Stimulated activated CD4-positive, alpha-beta T cell treated with anti-CD3 and anti-CD28 coated beads, Interleukin-15, amount 100 ng/mL, for 1 hour (primary cell): Measurements from ENCODE around the gene SMIM8.
"Not testable (repeated sequence)": the region's sequence is repeated elsewhere in the genome, so short reads cannot be mapped to it uniquely, and the experiment has no call there.

ENCODE experiments used
- DNase-seq, 2 donors: peaks; one replicate each; pipeline ENCODE4 v3.0.0-alpha.2; 2020; ENCODE audit warnings: low read depth in 1 of 2, low spot score in 1 of 2

SMIM8 gene, protein sequence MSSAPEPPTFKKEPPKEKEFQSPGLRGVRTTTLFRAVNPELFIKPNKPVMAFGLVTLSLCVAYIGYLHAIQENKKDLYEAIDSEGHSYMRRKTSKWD

DNA sequence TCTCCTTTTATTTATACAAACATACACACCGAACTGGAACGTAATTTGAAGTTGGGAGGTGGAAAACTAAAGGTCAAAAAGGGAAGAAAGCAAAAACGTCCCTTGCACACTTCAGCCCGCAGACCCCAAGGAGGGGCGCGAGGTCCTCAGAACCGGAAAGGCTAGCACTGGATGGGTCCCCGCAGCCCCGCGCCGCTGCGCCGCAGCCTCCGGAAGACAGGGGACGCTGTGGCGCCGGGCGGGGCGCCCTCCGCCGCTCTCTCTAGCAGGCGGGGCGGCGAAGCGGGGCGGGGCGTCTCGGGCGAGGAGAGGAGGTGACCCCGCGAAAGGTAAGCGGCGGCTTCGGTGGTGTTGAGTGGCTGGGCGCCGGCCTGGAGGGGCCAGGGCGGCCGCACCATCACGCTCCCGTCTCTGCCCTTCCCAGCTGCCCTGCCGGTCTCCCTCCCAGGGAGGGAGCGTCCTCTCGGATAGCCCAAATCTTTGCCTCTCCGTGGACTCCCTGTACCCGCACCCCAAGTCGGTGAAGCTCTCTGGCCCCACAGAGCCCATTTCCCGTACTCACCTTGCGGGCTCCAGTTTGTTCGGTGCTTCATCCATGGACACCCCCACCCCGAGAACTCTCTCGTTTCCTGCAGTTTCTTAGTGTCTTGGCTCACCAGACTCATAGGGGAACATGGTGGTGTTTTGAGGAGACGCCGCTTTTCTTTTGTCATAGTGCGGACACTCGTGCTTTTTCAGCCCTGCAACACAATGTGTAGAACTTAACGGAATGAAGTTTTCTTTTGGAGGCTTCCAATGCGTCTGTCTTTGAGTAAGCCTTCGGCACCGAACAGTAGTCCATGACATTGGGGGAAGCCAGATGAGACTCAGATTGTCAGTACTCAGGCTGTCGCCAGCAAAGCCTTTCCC, at the start of gene SMIM8:
SMIM8 (plus strand) TSS at position 285 of the 909 bp plus-strand sequence. CDS start 14,444 bp downstream, outside the sequence.
- peak; percentile 70 to 87 for DNase-seq

DNA sequence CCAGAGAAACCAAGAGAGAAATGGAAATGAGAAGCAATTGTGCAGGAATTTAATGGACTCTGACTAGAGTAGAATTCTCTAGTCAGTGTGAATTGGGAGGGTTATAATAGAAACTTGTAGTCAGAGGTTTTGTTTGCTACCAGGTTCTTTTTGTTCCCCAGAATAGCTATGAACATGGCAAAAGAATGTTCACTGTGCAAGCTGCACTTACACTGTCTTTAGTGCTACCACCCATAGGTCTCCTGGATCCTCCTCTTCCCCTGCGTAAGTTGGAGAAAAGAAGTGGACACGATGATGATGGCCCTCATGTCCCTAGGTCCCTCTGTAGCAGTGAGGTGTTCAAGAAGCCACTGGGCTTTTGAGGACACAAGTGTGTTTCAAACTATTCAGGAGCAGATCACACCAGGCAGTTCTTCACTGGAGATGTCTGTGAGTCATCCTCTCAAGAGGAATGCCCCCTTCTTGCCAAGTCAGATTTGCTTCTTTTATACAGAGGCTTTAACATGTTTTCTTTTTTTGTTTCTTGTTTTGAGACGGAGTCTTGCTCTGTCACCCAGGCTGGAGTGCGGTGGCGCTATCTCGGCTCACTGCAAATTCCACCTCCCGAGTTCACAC, 47.6 kb upstream of the SMIM8 start:
- DNase-seq: no peak

DNA sequence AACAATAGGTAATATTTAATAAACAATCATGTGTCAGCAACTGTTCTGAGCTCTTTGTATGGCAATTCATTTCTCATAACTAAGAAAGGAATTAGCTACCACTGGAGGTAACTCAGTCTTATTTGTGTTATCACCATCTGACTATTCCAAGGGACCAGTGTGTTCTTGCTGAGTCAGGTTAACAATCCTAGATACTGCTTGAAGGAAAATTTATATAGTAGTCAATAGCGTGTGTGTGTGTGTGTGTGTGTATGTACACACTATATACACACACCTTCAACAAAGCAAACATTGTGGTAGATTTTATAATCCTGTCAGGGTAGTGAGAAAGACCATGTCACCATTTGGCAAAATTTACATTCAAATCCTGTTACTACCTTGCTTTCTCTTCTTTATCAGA, 45.8 kb upstream of the SMIM8 start:
- no peak for DNase-seq

DNA sequence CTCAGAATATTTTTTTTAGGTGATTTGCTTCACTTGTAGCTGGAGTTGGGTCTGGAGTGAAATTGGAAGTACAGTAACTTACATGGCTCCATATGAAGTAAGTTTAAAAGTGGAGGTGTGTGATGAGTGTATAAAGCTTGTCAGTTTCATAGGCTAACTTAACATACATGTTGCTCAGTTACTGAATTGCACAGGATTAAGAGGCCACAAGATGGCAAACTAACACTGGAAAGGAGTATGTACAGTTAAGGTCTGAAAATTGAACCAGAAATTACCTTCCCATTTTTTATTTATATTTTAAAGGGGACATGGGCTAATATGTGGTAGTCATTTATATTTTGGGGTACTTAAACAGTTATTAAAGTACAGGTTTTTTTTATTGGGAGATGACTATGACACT, 45.3 kb upstream of the SMIM8 start:
- DNase-seq: no peak

DNA sequence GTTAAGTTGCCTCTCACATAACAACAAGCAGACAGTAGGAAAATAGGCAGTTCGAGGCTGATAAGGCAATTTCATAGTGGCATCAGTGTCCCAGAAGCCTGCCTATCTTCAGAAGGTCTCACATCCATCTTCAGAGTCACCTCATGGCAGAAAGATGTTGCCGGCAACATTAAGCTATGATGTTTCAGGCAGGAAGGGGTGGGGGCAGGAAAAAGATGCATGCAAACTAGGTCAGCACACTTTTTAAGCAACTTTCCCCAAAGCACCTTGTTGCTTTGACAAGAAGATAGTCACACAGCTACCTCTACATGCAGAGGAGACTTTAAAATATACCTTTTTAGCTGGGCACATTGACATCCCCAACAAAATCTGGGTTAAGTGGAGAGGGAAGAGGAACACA, 43.2 kb upstream of the SMIM8 start:
- no peak for DNase-seq

DNA sequence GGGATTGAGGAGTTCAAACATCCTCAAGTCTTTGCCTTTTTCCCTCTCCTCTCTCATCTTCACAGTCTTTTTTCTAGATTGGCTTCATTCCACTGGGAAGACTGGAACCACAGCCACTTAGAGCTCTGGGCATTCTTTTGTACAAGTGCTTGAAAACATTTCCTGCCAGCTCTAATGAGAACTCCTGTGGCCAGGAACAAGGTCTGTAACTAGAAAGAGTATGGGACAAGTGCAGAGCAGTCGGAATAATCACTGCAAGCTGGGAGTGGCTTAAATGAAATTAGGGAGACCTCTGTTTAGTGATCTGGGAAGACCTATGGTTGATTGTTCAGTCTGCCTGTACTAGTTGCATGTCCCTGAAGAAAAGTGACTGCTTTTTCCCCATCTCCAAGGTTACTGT, 41.0 kb upstream of the SMIM8 start:
- no peak for DNase-seq

DNA sequence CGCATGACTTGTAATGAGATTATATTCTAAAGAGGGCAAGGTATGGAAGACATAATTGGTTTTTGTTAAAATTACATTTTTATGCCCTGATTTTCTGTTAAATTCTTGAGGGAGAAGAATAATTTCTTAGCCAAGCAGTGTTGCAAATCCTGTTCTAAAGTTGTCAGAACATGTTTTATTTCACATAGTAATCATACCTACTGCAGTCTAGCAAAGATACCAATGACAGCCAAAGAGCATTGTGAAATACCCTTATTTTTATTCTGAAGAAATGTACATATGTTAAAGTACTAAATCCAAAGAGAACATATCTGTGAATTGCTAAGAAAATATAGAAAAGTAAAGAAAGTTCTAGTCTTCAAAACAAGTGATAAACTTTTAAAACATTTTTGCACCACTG, 39.6 kb upstream of the SMIM8 start:
- DNase-seq: no peak

DNA sequence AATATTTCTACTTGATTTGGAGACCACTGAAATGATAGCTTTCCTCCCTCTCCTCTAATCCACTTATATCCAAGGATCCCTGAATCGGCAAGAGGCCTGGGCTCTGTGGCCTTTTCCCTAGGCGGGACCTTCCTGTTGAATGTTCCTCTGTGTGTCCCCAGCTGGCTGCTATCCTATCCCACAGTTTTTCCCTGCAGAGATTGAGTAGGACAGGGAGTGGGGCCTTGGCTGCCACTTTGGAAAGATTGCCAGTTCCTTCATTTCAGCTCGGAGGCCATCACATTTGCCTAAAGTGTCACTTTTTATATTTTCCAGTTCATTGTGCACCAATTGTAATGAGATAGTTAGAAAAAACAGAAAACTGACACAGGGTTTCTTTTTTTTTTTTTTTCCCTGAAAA, 38.9 kb upstream of the SMIM8 start:
- DNase-seq: no peak

DNA sequence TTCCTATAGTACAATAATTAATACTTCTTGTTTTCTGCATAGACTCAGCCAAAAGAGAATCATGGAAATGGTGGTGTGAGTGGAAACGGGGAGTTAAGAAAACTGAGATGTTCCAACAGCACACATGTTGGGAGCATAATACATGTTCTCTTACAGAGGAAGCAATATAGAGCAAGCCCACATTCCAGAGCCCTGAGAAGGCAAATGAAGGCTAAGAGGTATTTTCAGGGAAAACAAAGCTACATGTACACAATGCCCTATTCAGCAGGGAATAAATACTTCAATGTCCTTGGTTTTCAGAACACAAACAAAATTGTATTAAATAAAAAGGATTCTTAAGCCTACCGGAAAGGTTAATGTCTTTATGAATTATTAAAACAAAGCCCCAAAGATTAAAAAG, 35.1 kb upstream of the SMIM8 start:
- no peak for DNase-seq

DNA sequence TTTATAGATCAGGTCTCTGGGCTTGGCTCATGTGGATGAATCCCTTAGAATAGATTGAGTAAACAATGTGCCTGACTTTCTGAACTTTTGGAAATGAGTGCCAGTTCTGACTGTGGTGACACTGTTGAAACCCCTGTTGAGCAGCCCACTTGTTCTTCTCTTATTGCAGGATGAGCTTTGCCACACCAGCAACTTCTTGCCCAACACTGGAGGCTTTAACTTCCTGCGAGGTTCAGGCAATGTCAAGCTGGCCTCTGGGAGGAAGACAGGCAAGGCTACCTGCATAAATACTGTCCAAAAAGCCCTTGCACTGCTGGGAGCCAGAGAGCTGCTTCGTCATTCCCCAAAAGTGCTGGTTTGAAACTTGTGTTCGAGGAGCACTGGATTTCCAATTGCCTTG, 32.8 kb upstream of the SMIM8 start:
- no peak for DNase-seq

DNA sequence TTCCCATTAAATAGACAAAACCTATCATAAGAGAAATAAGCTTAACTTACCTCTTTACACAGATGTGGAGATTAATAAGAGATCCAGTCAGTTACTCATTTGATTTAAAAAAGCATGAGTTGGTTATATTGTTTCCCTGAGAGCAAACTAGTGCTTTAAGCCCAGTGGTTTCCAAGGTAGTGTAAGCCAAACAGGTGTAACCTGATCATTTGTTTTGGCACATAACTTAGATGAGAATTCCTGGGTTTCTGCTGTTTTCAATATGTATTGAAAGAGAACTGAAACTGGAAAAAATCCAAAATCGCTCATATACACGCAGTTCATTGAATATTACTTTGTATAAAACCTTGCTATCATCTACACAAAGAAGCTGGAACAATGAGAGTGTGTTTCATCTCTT, 30.5 kb upstream of the SMIM8 start:
- DNase-seq: no peak

DNA sequence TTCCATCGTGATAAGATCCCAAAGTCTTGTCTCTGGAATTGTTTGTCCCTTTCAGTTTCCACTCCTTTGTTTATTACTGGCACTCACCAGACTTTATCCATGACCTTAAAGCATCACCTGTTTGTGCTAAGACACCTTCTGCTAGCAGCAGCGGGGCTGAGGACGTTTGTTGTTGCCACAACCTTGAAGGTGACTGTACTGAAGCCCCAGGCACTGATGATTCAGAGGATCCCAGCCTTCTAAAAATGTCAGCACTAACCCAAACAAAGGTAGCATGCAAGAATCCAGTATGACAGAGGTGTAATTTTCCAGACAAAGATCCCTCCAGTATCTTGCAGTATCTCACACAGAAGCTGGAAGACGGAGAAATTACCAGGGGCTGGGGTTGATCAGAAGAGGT, 28.9 kb upstream of the SMIM8 start:
- no peak for DNase-seq

DNA sequence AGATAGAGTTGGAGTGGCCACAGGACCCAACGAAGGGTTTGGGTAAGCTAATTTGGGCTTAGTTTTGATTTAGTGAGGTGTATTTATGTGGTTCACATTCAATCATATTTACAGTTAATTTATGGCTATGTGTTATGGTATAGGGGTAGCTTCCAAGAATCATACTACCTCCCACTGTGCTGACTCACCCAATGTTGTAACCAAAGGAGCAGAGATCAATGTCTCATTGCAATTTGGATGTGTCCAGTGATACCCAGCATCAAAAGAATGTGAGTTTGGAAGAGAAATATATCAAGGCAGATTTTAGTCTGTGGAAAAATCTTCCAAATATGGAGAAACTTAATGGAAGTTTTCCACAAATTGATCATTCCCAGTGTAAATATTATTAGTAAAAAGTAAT, 25.3 kb upstream of the SMIM8 start:
- no peak for DNase-seq

DNA sequence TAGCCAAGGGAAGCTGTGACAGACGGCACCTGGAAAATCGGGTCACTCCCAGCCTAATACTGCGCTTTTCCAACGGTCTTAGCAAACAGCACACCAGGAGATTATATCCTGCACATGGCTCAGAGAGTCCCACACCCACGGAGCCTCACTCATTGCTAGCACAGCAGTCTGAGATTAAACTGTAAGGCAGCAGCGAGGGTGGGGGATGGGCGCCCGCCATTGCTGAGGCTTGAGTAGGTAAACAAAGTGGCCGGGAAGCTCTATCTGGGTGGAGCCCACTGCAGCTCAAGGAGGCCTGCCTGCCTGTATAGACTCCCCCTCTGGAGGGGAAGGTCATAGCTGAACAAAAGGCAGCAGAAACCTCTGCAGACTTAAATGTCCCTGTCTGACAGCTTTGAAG, 21.1 kb upstream of the SMIM8 start:
- not testable (repeated sequence) for DNase-seq

DNA sequence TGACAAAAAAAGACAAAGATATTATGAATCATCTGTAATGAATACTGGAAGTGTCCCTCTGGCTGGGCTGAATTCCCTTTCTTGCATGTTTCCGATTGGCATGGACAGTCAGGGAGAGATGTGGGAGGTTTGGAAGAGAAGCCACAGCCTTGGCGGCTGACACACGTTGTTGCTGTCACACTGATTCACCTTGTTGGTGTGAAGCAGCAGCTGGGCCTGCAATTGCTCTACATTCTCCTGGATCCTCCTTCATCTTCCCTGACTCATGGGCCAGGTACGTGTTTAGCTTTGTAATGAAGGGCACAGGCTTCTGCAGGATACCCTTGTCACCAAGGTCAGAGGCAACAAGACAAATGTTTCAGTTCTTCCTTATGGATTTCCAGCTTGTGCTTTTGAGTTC, 13.4 kb upstream of the SMIM8 start:
- DNase-seq: no peak

DNA sequence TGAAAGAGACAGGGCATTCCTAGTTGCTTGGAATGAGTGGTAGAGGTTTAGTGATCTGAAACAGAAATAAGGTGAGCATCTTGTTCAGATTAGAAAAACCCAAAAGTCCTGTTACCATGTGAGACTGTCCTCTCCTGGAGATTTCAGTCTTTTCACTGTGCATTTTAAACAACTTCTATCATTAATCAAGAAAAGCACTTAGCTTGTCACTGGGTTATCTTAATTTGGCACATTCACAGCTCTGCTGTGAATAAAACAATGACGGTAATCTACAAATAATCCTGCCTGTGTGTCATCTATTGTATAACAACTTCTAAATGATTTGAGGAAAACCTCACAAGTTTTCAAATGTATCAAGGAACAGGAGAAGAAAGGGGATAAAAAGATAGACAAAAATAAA, 9.5 kb upstream of the SMIM8 start:
- DNase-seq: no peak

DNA sequence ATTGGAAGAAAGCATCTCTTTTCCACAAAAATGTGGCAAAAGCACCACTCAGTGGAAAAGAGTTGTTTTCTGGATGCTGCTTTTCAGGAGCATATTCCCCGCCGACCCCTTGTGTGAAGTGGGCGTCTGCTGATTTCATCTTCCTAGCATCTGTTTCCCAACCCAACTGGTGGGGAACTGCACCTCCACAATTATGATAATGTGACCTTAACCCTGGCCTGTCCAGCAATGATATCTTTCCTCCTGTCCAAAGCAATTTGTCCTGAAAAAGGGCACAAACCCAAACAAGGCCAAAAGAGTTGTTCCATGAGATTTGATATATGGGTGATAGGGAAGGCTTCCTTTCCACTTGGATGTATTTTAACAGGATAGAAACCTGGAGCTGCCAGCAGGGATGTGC, 7.3 kb upstream of the SMIM8 start:
- DNase-seq: no peak

DNA sequence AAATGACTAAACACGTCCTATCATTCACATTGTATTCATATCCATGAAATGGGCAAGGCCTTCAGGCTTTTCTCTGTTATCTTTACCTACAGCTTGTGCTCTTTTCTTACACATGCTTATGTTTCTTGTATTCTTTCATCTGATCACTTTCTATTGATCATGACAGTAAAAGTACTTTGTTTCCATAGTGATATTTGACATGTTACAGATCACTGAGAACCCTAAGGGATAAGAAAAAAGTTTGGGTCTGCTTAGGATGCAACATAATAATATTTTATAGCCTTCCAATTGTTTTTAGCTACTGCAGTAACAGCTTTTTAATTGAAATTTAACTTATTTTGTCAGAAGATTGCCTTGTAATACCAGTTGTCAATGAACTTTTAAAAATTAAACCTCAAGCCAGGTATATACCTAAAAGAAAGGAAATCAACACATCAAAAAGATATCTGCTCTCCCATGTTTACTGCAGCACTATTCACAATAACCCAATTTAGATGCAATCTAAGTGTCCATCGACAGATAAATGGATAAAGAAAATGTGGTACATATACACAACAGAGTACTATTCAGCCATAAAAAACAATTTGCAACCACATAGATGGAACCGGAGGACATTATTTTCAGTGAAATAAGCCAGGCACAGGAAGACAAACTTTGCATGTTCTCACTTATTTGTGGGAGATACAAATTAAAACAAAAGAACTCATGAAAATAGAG, 3.0 kb upstream of the SMIM8 start:
- DNase-seq: no peak

DNA sequence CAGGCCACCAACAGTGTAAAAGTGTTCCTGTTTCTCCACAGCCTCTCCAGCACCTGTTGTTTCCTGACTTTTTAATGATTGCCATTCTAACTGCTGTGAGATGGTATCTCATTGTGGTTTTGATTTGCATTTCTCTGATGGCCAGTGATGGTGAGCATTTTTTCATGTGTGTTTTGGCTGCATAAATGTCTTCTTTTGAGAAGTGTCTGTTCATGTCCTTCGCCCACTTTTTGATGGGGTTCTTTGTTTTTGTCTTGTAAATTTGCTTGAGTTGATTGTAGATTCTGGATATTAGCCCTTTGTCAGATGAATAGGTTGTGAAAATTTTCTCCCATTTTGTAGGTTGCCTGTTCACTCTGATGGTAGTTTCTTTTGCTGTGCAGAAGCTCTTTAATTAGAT, 1.5 kb downstream of the SMIM8 start:
- not testable (repeated sequence) for DNase-seq

DNA sequence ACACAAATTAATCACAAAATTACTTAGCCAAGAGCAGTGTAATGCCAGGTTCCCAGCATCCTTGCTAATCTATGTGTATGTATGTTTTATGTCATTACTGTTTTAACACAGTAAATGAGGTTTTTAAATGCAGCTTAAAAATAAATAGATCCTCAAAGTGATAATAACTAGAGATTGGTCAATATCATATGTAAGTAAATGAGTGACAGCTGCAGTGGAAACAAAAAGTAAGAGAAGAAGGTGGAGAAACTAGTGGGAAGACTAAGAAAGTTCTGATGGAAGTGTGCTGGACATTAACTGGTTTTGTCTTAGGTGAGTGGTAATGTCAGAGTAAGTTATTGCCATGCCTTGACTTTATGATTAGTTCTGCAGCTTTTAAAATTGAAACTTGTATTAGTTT, 8.6 kb downstream of the SMIM8 start:
- DNase-seq: no peak

DNA sequence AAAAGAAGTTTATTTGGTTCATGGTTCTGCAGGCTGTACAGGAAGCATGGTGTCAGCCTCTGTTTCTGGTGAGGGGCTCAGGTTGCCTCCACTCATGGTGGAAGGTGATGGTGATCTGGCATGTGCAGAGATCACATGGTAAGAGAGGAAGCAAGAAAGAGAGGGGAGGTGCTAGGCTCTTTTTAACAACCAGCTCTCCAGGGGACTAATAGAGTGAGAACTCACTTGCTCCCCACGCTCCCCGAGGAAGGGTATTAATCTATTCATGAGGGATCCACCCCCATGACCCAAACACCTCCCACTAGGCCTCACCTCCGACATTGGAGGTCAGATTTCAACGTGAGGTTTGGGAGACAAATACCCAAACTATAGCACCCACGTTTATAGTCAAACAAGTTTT, 10.6 kb downstream of the SMIM8 start:
- DNase-seq: no peak

DNA sequence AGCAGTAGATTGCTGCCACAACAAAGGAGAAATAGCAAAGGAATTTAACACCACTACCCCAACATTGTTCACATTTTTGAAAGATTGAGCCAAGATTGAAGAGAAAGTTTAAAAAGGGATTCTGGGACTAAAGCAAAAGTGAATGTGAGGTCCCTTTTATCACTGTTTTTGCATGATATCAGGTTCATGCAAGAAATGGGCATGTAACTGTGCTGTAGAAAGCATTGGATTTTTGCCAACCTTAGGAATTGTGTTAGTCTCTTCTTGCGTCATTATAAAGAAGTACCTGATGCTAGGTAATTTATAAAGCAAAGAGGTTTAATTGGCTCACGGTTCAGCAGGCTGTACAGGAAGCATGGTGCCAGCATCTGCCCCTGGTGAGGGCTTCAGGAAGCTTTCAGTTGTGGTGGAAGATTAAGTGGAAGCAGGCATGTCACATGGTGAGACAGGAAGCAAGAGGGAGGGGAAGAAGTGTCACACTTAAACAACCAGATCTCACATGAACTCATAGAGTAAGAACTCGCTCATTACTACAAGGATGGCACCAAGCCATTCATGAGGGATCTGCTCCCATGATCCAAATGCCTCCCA, 11.3 kb downstream of the SMIM8 start:
- DNase-seq: no peak
